ENCODE data around the gene SLC16A3. TPM values are rescaled to one million over a fixed set of nuclear protein-coding genes. Genes with fewer than 3 reads are reported as not detected.
A peak's percentile ranks its signal among the peaks of the same experiment; 100 is the strongest.

SLC16A3 gene
- total and polyA plus RNA-seq, 2 of the 4 experiments (the other 2 are of a cell fraction) = 49.1 to 181 TPM

GRCh38 chr17:82237746-82238471 is 9.1 kb downstream of the SLC16A3 start:
- H3K23ac ChIP-seq (ENCODE audit: low read depth, low read length) = no peak overlapping the region
- H4K91ac ChIP-seq (ENCODE audit: insufficient read depth, low read depth, low read length) = no peak overlapping the region
- H2BK20ac ChIP-seq (ENCODE audit: low read depth, low read length) = no peak overlapping the region
- TF ChIP-seq RFX5 (IDR thresholded peaks at IDR 0.05; ENCODE audit: low read depth, low read length) = no peak
- no peak for TF ChIP-seq NFE2L2 (IDR thresholded peaks at IDR 0.05; ENCODE audit: low read depth, low read length)
- no peak for TF ChIP-seq FOS (IDR thresholded peaks at IDR 0.05; ENCODE audit: low read depth, low read length)
- no peak for TF ChIP-seq RCOR1 (IDR thresholded peaks at IDR 0.05; ENCODE audit: insufficient replicate concordance, low read length)
- TF ChIP-seq MAFK (IDR thresholded peaks at IDR 0.05; ENCODE audit: low read depth, low read length) = no peak
- TF ChIP-seq MXI1 (IDR thresholded peaks at IDR 0.05; ENCODE audit: borderline replicate concordance, low read depth, low read length) = no peak
- TF ChIP-seq RAD21 (IDR thresholded peaks at IDR 0.05; ENCODE audit: low read length) = no peak
- TF ChIP-seq POLR2A (IDR thresholded peaks at IDR 0.05; ENCODE audit: low read depth, low read length) = no peak
- TF ChIP-seq BHLHE40 (IDR thresholded peaks at IDR 0.05; ENCODE audit: low read depth, low read length) = no peak
- TF ChIP-seq USF2 (IDR thresholded peaks at IDR 0.05; ENCODE audit: low read depth, low read length) = no peak
- TF ChIP-seq ELK1 (IDR thresholded peaks at IDR 0.05; ENCODE audit: borderline replicate concordance, low read depth, low read length) = no peak
- TF ChIP-seq CHD1 (IDR thresholded peaks at IDR 0.05; ENCODE audit: low read depth, low read length) = no peak
- TF ChIP-seq MAZ (IDR thresholded peaks at IDR 0.05; ENCODE audit: borderline replicate concordance, low read depth, low read length) = no peak
- H3K9me1 ChIP-seq (ENCODE audit: insufficient read depth, low read length) = 0 out of 2 replicates have a peak, but pooled peaks cover 2% of the 10 kb centered on the region
- intact Hi-C loops (cut with micrococcal nuclease) (no loop called here), dilution Hi-C loops (cut with HindIII; ENCODE audit: low sequenced_read_pairs, unreplicated experiment) (no loop called here), in situ Hi-C loops (cut with MboI; ENCODE audit: low sequenced_read_pairs) (no loop called here)
- H2AFZ ChIP-seq (replicated peaks; ENCODE audit: low read length, poor library complexity) = peak overlapping the region; percentile 24
- peaks cover 15 to 84% of the 10 kb centered on the region in 2 experiments; a peak in 3 of 4 replicates for H3K79me1 ChIP-seq (ENCODE audit: low read depth in 1 of 2, low read length in 2 of 2)
- peaks cover 64% of the 10 kb centered on the region for H3K4me1 ChIP-seq (ENCODE audit: control insufficient read depth, insufficient read depth, low read length)
- no peak overlapping the region for H3K4me2 ChIP-seq (ENCODE audit: low read depth, low read length)
- H4K20me1 ChIP-seq (ENCODE audit: insufficient read depth, low read length) = peaks cover 100% of the 10 kb centered on the region
- no peak overlapping the region for H3K14ac ChIP-seq (replicated peaks; ENCODE audit: low read depth, low read length)
- peak overlapping the region; percentile 84 for H2AK9ac ChIP-seq (replicated peaks; ENCODE audit: low read depth, low read length, poor library complexity)
- peak overlapping the region; percentile 13; the same call in 1 of the 2 replicates for H3K27ac ChIP-seq (ENCODE audit: insufficient read depth, low read length)
- peak overlapping the region; percentile 21 for H2BK5ac ChIP-seq (ENCODE audit: low read depth, low read length, poor library complexity, severe bottlenecking)
- BruUV-seq (replicated peaks) = no TSS peak
- CTCF ChIA-PET = no interaction called here
- no peak for DNase-seq
- no peak overlapping the region for H2AK5ac ChIP-seq (ENCODE audit: low read depth, low read length)
- no peak overlapping the region for H3K4ac ChIP-seq (ENCODE audit: low read depth, low read length)
- H3K9me3 ChIP-seq (ENCODE audit: control insufficient read depth, insufficient read depth, low read length) = no peaks in the 10 kb centered on the region
- H3K27me3 ChIP-seq (ENCODE audit: control insufficient read depth, insufficient read depth, low read length) = no peaks in the 10 kb centered on the region
- ATAC-seq (ENCODE audit: low read depth) = no peak
- no peak overlapping the region for H2BK120ac ChIP-seq (ENCODE audit: low read depth, low read length)
- no peak overlapping the region for H3K18ac ChIP-seq (ENCODE audit: low read depth, low read length)
- no peak overlapping the region for H4K5ac ChIP-seq (ENCODE audit: low read depth, low read length)
- no peak overlapping the region for H2BK15ac ChIP-seq (ENCODE audit: low read depth, low read length)
- H4K8ac ChIP-seq (ENCODE audit: low read depth in 2 of 2, low read length in 2 of 2) = no peak overlapping the region
- H3K56ac ChIP-seq (ENCODE audit: extremely low read depth, insufficient read depth, low read length) = no peak overlapping the region
- no peak overlapping the region for H3K9ac ChIP-seq (ENCODE audit: low read depth, low read length)
- POLR2A ChIA-PET (ENCODE audit: unreplicated experiment) = no interaction called here
- 84% methylated on average over 11 of the region's 34 CpGs; no CpG with 5 or more reads in 1 of the 2 experiments for WGBS, 2 experiments (ENCODE audit: extremely low coverage in 2 of 2, insufficient read length in 1 of 2)
- peaks cover 66% of the 10 kb centered on the region for H3K36me3 ChIP-seq (ENCODE audit: control insufficient read depth, insufficient read depth, low read length)
- H3K4me3 ChIP-seq (ENCODE audit: insufficient read depth, low read depth, low read length) = no peak overlapping the region
